ENCODE measurements around the gene CES2.

CES2 gene, protein sequence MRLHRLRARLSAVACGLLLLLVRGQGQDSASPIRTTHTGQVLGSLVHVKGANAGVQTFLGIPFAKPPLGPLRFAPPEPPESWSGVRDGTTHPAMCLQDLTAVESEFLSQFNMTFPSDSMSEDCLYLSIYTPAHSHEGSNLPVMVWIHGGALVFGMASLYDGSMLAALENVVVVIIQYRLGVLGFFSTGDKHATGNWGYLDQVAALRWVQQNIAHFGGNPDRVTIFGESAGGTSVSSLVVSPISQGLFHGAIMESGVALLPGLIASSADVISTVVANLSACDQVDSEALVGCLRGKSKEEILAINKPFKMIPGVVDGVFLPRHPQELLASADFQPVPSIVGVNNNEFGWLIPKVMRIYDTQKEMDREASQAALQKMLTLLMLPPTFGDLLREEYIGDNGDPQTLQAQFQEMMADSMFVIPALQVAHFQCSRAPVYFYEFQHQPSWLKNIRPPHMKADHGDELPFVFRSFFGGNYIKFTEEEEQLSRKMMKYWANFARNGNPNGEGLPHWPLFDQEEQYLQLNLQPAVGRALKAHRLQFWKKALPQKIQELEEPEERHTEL

DNA sequence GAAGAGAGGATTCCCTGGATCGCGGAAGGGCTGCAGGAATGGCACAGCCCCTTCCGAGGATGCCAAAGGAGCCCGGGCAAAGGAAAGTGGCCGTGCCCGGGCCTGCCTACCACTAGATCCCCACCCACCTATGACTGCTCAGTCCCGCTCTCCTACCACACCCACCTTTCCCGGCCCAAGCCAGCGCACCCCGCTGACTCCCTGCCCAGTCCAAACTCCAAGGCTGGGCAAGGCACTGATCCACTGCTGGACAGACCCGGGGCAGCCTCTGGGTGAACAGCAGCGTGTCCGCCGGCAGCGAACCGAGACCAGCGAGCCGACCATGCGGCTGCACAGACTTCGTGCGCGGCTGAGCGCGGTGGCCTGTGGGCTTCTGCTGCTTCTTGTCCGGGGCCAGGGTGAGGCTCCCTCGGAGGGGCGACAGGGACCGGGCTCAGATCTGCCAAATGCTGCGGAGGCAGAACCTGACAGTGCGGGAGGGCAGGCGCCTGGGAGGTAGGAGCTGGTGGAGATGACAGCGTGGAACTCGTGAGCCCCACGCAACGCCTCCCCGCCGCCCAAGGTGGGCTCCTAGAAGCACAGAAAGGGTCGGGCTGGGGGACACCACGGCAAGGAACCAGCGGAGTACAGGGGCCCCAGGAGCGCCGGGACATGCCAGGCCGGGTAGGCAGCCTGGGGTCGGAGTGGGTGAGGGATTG is at the start of gene CES2:
Gene CES2, plus strand, starts transcription at position 203 of the 698 bp plus-strand sequence. Its CDS starts 120 bp downstream, at position 323.
- peaks cover 44 to 71% of the 10 kb centered on the region in 2 donors for H3K4me1 ChIP-seq (ENCODE audit: control insufficient read depth in 1 of 2, insufficient read depth in 2 of 2, low read length in 2 of 2)
- H3K36me3 ChIP-seq (ENCODE audit: control insufficient read depth in 1 of 2, insufficient read depth in 2 of 2, low read length in 2 of 2) = peaks cover 31 to 41% of the 10 kb centered on the region in 2 donors
- H3K9me3 ChIP-seq (ENCODE audit: control insufficient read depth in 1 of 2, low read length in 2 of 2) = no peaks in the 10 kb centered on the region
- peak within 1 kb of the TSS; percentile 95 for H3K27ac ChIP-seq (ENCODE audit: low read depth, low read length)
- H3K9ac ChIP-seq (ENCODE audit: low read depth in 1 of 2, low read length in 2 of 2) = peak within 1 kb of the TSS; percentile 99 to 100
- no peaks in the 10 kb centered on the region for H3K27me3 ChIP-seq (ENCODE audit: control insufficient read depth in 1 of 2, insufficient read depth in 2 of 2, low read length in 2 of 2)
- peak within 1 kb of the TSS; percentile 99 to 100 for H3K4me3 ChIP-seq (ENCODE audit: low read depth in 1 of 2, low read length in 2 of 2)

DNA sequence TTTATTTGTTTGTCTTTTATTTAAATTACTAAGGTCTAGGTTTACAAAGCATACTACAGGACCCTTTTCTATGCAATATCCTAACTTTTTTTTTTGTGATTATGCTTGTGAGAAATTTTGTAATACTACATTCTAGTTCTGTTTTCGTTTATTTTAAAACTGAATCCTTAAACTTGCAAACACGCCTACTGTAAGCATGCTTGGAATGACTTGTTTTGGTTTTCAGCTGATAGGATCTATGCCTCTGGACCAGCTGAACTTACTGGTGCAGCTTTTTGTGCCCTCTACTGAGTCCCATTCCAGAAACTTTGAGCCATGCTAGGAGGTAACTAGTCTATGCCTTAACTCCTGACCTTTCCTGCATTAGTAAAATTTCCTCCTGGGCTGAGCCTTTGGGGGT is 49.0 kb upstream of the CES2 start:
- peaks cover 7 to 25% of the 10 kb centered on the region in 2 donors for H3K36me3 ChIP-seq (ENCODE audit: control insufficient read depth in 1 of 2, insufficient read depth in 2 of 2, low read length in 2 of 2)
- H3K9me3 ChIP-seq (ENCODE audit: control insufficient read depth in 1 of 2, low read length in 2 of 2) = no peaks in the 10 kb centered on the region
- H3K27me3 ChIP-seq (ENCODE audit: control insufficient read depth in 1 of 2, insufficient read depth in 2 of 2, low read length in 2 of 2) = no peaks in the 10 kb centered on the region
- H3K9ac ChIP-seq (ENCODE audit: low read depth in 1 of 2, low read length in 2 of 2) = no peak overlapping the region
- no peak overlapping the region for H3K4me3 ChIP-seq (ENCODE audit: low read depth in 1 of 2, low read length in 2 of 2)
- peaks cover 3% of the 10 kb centered on the region in 2 donors for H3K4me1 ChIP-seq (ENCODE audit: control insufficient read depth in 1 of 2, insufficient read depth in 2 of 2, low read length in 2 of 2)
- H3K27ac ChIP-seq (ENCODE audit: low read depth, low read length) = no peak overlapping the region

DNA sequence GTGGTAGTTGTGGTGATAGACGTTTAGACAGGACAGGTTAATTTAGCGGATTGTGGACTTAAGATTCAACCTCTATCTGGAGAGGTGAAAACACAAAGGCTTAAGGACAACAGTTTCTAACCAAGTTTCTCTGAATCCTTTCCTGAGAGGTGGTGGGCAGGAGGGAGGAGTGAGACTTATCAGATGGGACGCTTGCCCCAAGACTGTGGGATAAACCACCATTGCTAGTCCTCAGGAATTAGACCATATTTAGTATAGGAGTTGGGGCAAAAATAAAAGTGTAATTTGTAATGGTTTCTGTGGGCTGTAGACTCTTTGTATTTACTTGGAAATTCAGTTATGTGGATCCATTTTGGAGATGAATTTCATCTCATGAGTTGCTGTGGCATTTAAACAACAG is 48.4 kb upstream of the CES2 start:
- Histone ChIP-seq H3K36me3 (ENCODE audit: control insufficient read depth in 1 of 2, insufficient read depth in 2 of 2, low read length in 2 of 2) (peaks cover 7 to 25% of the 10 kb centered on the region in 2 donors), H3K27ac (ENCODE audit: low read depth, low read length) (no peak overlapping the region), H3K9ac (ENCODE audit: low read depth in 1 of 2, low read length in 2 of 2) (no peak overlapping the region), H3K9me3 (ENCODE audit: control insufficient read depth in 1 of 2, low read length in 2 of 2) (no peaks in the 10 kb centered on the region), H3K27me3 (ENCODE audit: control insufficient read depth in 1 of 2, insufficient read depth in 2 of 2, low read length in 2 of 2) (no peaks in the 10 kb centered on the region), H3K4me1 (ENCODE audit: control insufficient read depth in 1 of 2, insufficient read depth in 2 of 2, low read length in 2 of 2) (peaks cover 0 to 5% of the 10 kb centered on the region in 2 donors), H3K4me3 (ENCODE audit: low read depth in 1 of 2, low read length in 2 of 2) (no peak overlapping the region)

DNA sequence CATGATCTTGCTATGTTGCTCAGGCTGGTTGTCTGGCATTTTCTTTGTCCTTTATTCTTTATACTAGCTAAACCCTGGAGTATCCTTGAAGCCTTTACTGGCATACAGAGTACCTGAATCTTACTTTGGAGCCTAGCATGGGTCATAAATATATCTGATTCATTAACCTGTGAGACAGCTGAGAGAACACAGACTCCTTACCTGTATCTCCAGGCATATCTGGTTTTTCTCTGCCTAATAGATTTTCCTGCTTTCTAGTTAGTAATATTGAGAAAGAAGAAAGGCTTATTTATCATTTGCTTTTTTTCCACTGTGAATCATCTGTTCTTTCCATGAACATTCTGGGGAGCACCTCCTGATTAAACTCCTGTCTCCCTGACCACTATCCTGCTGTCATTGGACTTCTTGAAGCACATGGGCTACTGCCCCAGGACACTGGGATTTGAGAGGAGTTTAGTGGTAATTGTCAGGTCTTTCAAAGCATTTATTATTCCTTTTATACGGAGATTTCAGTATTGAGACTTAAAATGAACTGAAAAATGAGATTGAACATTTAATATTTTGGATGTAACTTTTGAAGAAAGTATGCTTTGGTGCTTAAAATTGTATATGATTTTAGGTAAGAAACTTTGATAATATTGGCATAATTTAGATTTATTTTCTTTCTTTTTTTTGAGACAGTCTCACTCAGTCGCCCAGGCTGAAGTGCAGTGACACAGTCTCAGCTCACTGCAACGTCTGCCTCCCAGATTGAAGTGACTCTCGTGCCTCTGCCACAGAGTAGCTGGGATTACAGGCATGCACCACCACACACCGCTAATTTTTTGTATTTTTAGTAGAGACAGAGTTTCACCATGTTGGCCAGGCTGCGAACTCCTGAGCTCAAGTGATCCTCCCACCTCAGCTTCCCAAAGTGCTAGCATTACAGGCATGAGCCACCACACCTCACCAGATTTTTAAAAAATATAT is 46.4 kb upstream of the CES2 start:
- H3K9ac ChIP-seq (ENCODE audit: low read depth in 1 of 2, low read length in 2 of 2) = no peak overlapping the region
- peaks cover 0 to 5% of the 10 kb centered on the region in 2 donors for H3K4me1 ChIP-seq (ENCODE audit: control insufficient read depth in 1 of 2, insufficient read depth in 2 of 2, low read length in 2 of 2)
- H3K27me3 ChIP-seq (ENCODE audit: control insufficient read depth in 1 of 2, insufficient read depth in 2 of 2, low read length in 2 of 2) = no peaks in the 10 kb centered on the region
- H3K4me3 ChIP-seq (ENCODE audit: low read depth in 1 of 2, low read length in 2 of 2) = no peak overlapping the region
- H3K36me3 ChIP-seq (ENCODE audit: control insufficient read depth in 1 of 2, insufficient read depth in 2 of 2, low read length in 2 of 2) = peaks cover 7 to 25% of the 10 kb centered on the region in 2 donors
- no peaks in the 10 kb centered on the region for H3K9me3 ChIP-seq (ENCODE audit: control insufficient read depth in 1 of 2, low read length in 2 of 2)
- no peak overlapping the region for H3K27ac ChIP-seq (ENCODE audit: low read depth, low read length)

DNA sequence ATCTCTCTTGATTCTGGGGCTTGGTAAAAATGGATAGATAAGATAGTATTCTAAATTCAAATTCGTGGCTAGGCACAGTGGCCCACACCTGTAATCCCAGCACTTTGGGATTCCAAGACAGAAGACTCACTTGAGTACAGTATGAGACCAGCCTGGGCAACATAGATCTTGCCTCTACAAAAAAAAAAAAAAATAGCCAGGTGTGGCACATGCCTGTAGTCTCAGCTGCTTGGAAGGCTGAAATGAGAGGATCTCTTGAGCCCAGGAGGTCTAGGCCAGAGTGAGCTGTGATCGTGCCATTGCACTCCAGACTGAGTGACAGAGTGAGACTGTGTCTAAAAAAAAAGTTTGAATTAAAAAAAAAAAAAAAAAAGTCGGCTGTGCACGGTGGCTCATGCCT is 45.7 kb upstream of the CES2 start:
- no peak overlapping the region for H3K4me3 ChIP-seq (ENCODE audit: low read depth in 1 of 2, low read length in 2 of 2)
- peaks cover 2 to 19% of the 10 kb centered on the region in 2 donors for H3K36me3 ChIP-seq (ENCODE audit: control insufficient read depth in 1 of 2, insufficient read depth in 2 of 2, low read length in 2 of 2)
- H3K9me3 ChIP-seq (ENCODE audit: control insufficient read depth in 1 of 2, low read length in 2 of 2) = no peaks in the 10 kb centered on the region
- H3K27ac ChIP-seq (ENCODE audit: low read depth, low read length) = no peak overlapping the region
- peaks cover 0 to 5% of the 10 kb centered on the region in 2 donors for H3K4me1 ChIP-seq (ENCODE audit: control insufficient read depth in 1 of 2, insufficient read depth in 2 of 2, low read length in 2 of 2)
- no peak overlapping the region for H3K9ac ChIP-seq (ENCODE audit: low read depth in 1 of 2, low read length in 2 of 2)
- H3K27me3 ChIP-seq (ENCODE audit: control insufficient read depth in 1 of 2, insufficient read depth in 2 of 2, low read length in 2 of 2) = no peaks in the 10 kb centered on the region

DNA sequence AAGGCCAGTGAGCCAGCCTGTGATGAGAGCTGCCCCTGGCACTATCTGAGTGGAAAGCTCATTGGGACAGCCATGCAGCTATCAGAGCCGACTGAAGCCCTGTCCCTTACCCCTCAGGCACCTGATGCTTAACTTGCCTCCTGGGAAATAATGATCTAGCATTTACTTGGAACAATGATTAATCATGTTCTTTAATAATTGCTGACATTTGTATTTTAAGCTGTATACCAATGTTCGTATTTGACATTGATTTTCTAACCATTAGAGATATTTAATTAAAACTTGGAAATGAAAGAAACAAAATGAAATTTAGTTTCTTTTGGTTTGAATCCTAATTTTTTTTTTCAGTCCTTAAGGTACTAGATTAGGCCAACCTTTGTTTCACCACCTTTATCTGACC is 44.5 kb upstream of the CES2 start:
- Histone ChIP-seq H3K9ac (ENCODE audit: low read depth in 1 of 2, low read length in 2 of 2) (no peak overlapping the region), H3K27ac (ENCODE audit: low read depth, low read length) (no peak overlapping the region), H3K9me3 (ENCODE audit: control insufficient read depth in 1 of 2, low read length in 2 of 2) (no peaks in the 10 kb centered on the region), H3K4me1 (ENCODE audit: control insufficient read depth in 1 of 2, insufficient read depth in 2 of 2, low read length in 2 of 2) (peaks cover 6 to 12% of the 10 kb centered on the region in 2 donors), H3K4me3 (ENCODE audit: low read depth in 1 of 2, low read length in 2 of 2) (no peak overlapping the region), H3K27me3 (ENCODE audit: control insufficient read depth in 1 of 2, insufficient read depth in 2 of 2, low read length in 2 of 2) (no peaks in the 10 kb centered on the region), H3K36me3 (ENCODE audit: control insufficient read depth in 1 of 2, insufficient read depth in 2 of 2, low read length in 2 of 2) (peaks cover 0 to 7% of the 10 kb centered on the region in 2 donors)

DNA sequence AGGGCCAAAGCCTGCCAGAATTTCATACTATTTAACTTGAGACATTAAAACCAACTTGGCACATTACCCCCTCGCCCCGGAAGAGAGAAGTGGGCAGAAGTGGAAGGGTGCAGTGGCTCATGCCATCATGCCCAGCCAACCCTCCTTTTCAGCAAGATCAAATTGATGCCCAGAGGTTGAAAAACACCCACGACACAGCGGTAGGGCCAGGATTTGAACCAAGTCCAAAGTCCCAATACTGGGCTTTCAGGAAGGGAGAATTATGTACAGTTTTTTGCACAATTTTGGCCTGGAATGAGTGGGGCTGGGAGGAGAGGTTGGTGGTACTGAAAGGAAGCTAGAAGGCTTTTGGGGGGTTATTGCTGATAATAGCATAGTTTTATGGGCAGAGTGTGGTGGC is 44.0 kb upstream of the CES2 start:
- Histone ChIP-seq H3K36me3 (ENCODE audit: control insufficient read depth in 1 of 2, insufficient read depth in 2 of 2, low read length in 2 of 2) (peaks cover 0 to 6% of the 10 kb centered on the region in 2 donors), H3K9ac (ENCODE audit: low read depth in 1 of 2, low read length in 2 of 2) (no peak overlapping the region), H3K27ac (ENCODE audit: low read depth, low read length) (no peak overlapping the region)

DNA sequence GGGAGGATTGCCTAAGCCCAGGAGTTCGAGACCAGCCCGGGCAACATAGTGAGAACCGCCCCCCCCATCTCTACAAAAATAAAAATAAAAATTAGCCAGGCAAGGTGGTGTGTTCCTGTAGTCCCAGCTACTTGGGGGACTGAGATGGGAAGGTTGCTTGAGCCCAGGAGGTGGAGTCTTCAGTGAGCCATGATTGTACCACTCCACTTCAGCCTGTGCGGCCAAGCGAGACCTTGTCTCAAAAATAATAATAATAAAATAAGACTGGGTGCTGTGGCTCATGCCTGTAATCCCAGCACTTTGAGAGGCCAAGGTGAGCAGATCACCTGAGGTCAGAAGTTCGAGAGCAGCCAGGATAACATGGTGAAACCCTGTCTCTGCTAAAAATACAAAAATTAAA is 43.5 kb upstream of the CES2 start:
- H3K36me3 ChIP-seq (ENCODE audit: control insufficient read depth in 1 of 2, insufficient read depth in 2 of 2, low read length in 2 of 2) = peaks cover 0 to 2% of the 10 kb centered on the region in 2 donors
- no peaks in the 10 kb centered on the region for H3K27me3 ChIP-seq (ENCODE audit: control insufficient read depth in 1 of 2, insufficient read depth in 2 of 2, low read length in 2 of 2)
- peaks cover 12 to 18% of the 10 kb centered on the region in 2 donors for H3K4me1 ChIP-seq (ENCODE audit: control insufficient read depth in 1 of 2, insufficient read depth in 2 of 2, low read length in 2 of 2)
- no peak overlapping the region for H3K9ac ChIP-seq (ENCODE audit: low read depth in 1 of 2, low read length in 2 of 2)
- no peak overlapping the region for H3K4me3 ChIP-seq (ENCODE audit: low read depth in 1 of 2, low read length in 2 of 2)
- no peak overlapping the region for H3K27ac ChIP-seq (ENCODE audit: low read depth, low read length)
- no peaks in the 10 kb centered on the region for H3K9me3 ChIP-seq (ENCODE audit: control insufficient read depth in 1 of 2, low read length in 2 of 2)

More for the DNA sequence above, 44.0 kb upstream of the CES2 start:
- Histone ChIP-seq H3K4me1 (ENCODE audit: control insufficient read depth in 1 of 2, insufficient read depth in 2 of 2, low read length in 2 of 2) (peaks cover 11 to 17% of the 10 kb centered on the region in 2 donors), H3K4me3 (ENCODE audit: low read depth in 1 of 2, low read length in 2 of 2) (no peak overlapping the region), H3K27me3 (ENCODE audit: control insufficient read depth in 1 of 2, insufficient read depth in 2 of 2, low read length in 2 of 2) (no peaks in the 10 kb centered on the region), H3K9me3 (ENCODE audit: control insufficient read depth in 1 of 2, low read length in 2 of 2) (no peaks in the 10 kb centered on the region)

DNA sequence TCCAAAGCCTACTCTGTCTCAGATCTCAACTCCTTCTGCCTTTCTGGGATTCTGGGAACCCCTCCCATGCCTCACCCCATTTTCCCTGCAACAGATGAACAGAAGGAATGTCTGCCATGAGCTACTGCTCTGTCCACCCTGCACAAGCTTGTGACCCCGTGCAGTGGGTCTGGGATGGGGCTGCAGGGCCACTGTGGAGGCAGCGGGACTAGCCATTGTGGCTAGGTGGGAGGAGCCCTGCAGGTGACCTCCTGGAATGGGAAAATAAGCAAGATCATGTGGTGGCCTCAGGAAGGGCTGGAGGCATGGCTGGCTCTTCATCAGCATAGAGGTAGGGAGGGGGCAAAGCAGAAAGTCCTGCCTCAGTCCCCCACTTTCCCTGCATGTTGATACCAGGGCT is 41.3 kb upstream of the CES2 start:
- H3K27ac ChIP-seq (ENCODE audit: low read depth, low read length) = no peak overlapping the region

More for the DNA sequence above, 41.3 kb upstream of the CES2 start:
- H3K36me3 ChIP-seq (ENCODE audit: control insufficient read depth in 1 of 2, insufficient read depth in 2 of 2, low read length in 2 of 2) = no peaks in the 10 kb centered on the region
- no peaks in the 10 kb centered on the region for H3K9me3 ChIP-seq (ENCODE audit: control insufficient read depth in 1 of 2, low read length in 2 of 2)
- H3K9ac ChIP-seq (ENCODE audit: low read depth in 1 of 2, low read length in 2 of 2) = no peak overlapping the region
- H3K4me3 ChIP-seq (ENCODE audit: low read depth in 1 of 2, low read length in 2 of 2) = no peak overlapping the region
- H3K4me1 ChIP-seq (ENCODE audit: control insufficient read depth in 1 of 2, insufficient read depth in 2 of 2, low read length in 2 of 2) = peaks cover 24 to 27% of the 10 kb centered on the region in 2 donors
- no peaks in the 10 kb centered on the region for H3K27me3 ChIP-seq (ENCODE audit: control insufficient read depth in 1 of 2, insufficient read depth in 2 of 2, low read length in 2 of 2)

All from duodenal mucosa (tissue), 2 donors.